ENCODE results near the gene CDH23.

DNA sequence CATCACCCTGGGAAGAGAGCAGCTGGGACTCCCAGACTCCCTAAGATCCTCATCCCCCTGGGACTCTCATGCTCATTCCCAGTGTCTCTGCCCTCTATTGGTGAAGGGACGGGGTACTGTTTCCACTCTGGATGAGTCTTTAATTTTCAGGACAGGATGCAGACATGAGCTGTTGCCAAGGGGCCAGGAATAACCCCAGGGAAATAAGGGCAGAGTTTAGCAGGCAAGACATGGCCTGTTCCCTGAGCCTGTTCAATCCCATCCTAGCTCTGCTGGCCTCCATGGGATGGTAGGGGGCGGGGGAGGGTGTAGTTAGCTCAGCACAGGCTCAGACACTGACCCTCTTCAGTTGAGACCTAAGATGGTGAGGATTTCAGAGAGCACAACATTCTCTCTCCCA, 308.9 kb downstream of the CDH23 start:
- no peak for TF ChIP-seq POLR2AphosphoS5 (IDR thresholded peaks at IDR 0.05; ENCODE audit: low read depth, low read length)
- TF ChIP-seq SIN3A (IDR thresholded peaks at IDR 0.05; ENCODE audit: borderline replicate concordance, insufficient read depth, low read length): no peak
